ENCODE data around the gene ROCK1. TPM values are rescaled to one million over a fixed set of nuclear protein-coding genes. Genes with fewer than 3 reads are reported as not detected.
A peak's percentile ranks its signal among the peaks of the same experiment; 100 is the strongest.

ROCK1 gene
- total and polyA plus RNA-seq, 2 donors (not counting 3 experiments of a cell fraction or from before 2014, with no cell fraction given), result 5.3 to 53.0 TPM

DNA sequence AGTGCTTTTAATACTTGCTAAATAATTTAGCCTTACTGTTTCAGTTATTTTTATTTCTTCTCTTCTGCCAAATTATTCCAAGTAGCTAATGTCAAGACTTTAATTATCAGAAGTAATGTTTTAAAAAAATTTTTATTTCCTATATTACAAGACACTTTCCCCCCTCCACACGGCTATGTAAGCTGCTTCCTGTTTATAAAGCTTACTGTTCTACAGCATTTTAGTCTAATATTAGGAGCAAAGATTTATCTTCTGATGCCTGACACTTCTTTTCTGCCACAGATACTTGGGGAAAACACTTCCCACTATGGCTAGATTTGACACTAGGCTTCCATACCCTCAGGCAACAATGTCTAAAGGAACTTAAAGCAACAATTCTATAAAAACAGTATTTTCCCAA lies 62.3 kb downstream of the ROCK1 start:
- Histone ChIP-seq H4K20me1 (replicated peaks; ENCODE audit: control insufficient read depth, extremely low read depth, insufficient read depth, low read length) (no peaks in the 10 kb centered on the region), H3K4me2 (ENCODE audit: insufficient read depth, low read length) (no peak overlapping the region), H3K4me3 (replicated peaks in 1 of 3; ENCODE audit: insufficient read depth in 1 of 3, low read depth in 1 of 3, low read length in 3 of 3) (no peak overlapping the region), H3K9me3 (replicated peaks; ENCODE audit: control insufficient read depth, insufficient read depth, low read length) (no peaks in the 10 kb centered on the region), H3K79me2 (ENCODE audit: control insufficient read depth, insufficient read depth, low read length) (peaks cover 53% of the 10 kb centered on the region), H3K9me1 (replicated peaks; ENCODE audit: control insufficient read depth, extremely low read depth, insufficient read depth, low read length) (no peaks in the 10 kb centered on the region), H3K27me3 (ENCODE audit: control insufficient read depth in 2 of 2, insufficient read depth in 2 of 2, low read length in 2 of 2) (no peaks in the 10 kb centered on the region), H2AFZ (ENCODE audit: low read depth, low read length) (no peak overlapping the region), H3K36me3 (ENCODE audit: control insufficient read depth in 2 of 2, extremely low read depth in 1 of 2, insufficient read depth in 2 of 2, low read length in 2 of 2) (peaks cover 0 to 2% of the 10 kb centered on the region in 2 experiments), H3K9ac (replicated peaks; ENCODE audit: extremely low read depth, insufficient read depth, low read length) (no peak overlapping the region), H3K4me1 (ENCODE audit: control insufficient read depth, extremely low read depth, insufficient read depth, low read length) (peaks cover 9% of the 10 kb centered on the region), H3K27ac (ENCODE audit: insufficient read depth, low read depth, low read length) (no peak overlapping the region)
- CTCF ChIA-PET, result interaction anchor here (0.8 to 1.1 kb wide), 3 partner anchors 11 to 28 kb away, joined by 3 to 6 read pairs (median 5); no protein-coding TSS in a partner anchor
- dilution Hi-C loops (cut with MboI; ENCODE audit: extremely low pct_ligation_motif_present, low sequenced_read_pairs) (no loop called here), intact Hi-C loops (cut with micrococcal nuclease) (loop anchor here (2.0 to 10.0 kb wide), 2 partner anchors 61 to 65 kb away; partner anchors contain the start of gene ROCK1)
- no TSS peak for BruUV-seq (replicated peaks)
- POLR2A ChIA-PET, result no interaction called here
- FAIRE-seq, result peak; percentile 4
- TF ChIP-seq MAX (IDR thresholded peaks at IDR 0.05; ENCODE audit: insufficient read depth, insufficient read length), result no peak
- no peak for TF ChIP-seq FOS (IDR thresholded peaks at IDR 0.05; ENCODE audit: borderline replicate concordance, insufficient read depth, low read length)
- DNase-seq (ENCODE audit: low read depth, low spot score), result peak; percentile 69

- TF ChIP-seq FOS (IDR thresholded peaks at IDR 0.05; ENCODE audit: borderline replicate concordance, insufficient read depth, low read length), result no peak
- no peak for TF ChIP-seq MYC (IDR thresholded peaks at IDR 0.05; ENCODE audit: low read depth, low read length)
- no peak for TF ChIP-seq MAX (IDR thresholded peaks at IDR 0.05; ENCODE audit: insufficient read depth, insufficient read length)
- TF ChIP-seq POLR2A (IDR thresholded peaks at IDR 0.05; ENCODE audit: low read depth, low read length), result no peak
- TF ChIP-seq EZH2 (IDR thresholded peaks at IDR 0.05; ENCODE audit: borderline replicate concordance, low read depth, low read length, severe bottlenecking), result no peak
- TF ChIP-seq, protein P1, sequence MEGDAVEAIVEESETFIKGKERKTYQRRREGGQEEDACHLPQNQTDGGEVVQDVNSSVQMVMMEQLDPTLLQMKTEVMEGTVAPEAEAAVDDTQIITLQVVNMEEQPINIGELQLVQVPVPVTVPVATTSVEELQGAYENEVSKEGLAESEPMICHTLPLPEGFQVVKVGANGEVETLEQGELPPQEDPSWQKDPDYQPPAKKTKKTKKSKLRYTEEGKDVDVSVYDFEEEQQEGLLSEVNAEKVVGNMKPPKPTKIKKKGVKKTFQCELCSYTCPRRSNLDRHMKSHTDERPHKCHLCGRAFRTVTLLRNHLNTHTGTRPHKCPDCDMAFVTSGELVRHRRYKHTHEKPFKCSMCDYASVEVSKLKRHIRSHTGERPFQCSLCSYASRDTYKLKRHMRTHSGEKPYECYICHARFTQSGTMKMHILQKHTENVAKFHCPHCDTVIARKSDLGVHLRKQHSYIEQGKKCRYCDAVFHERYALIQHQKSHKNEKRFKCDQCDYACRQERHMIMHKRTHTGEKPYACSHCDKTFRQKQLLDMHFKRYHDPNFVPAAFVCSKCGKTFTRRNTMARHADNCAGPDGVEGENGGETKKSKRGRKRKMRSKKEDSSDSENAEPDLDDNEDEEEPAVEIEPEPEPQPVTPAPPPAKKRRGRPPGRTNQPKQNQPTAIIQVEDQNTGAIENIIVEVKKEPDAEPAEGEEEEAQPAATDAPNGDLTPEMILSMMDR (IDR thresholded peaks at IDR 0.05; ENCODE audit: extremely low read depth in 1 of 2, insufficient read depth in 1 of 2, low read depth in 1 of 2, low read length in 2 of 2), result no peak
- Histone ChIP-seq H3K4me1 (ENCODE audit: control insufficient read depth, extremely low read depth, insufficient read depth, low read length) (peaks cover 9% of the 10 kb centered on the region), H3K27me3 (ENCODE audit: control insufficient read depth in 2 of 2, insufficient read depth in 2 of 2, low read length in 2 of 2) (no peaks in the 10 kb centered on the region), H3K4me2 (ENCODE audit: insufficient read depth, low read length) (no peak overlapping the region), H3K36me3 (ENCODE audit: control insufficient read depth in 2 of 2, extremely low read depth in 1 of 2, insufficient read depth in 2 of 2, low read length in 2 of 2) (peaks cover 0 to 2% of the 10 kb centered on the region in 2 experiments), H3K27ac (ENCODE audit: insufficient read depth, low read depth, low read length) (no peak overlapping the region), H3K4me3 (replicated peaks in 1 of 3; ENCODE audit: insufficient read depth in 1 of 3, low read depth in 1 of 3, low read length in 3 of 3) (no peak overlapping the region), H3K9me3 (replicated peaks; ENCODE audit: control insufficient read depth, insufficient read depth, low read length) (no peaks in the 10 kb centered on the region), H3K79me2 (ENCODE audit: control insufficient read depth, insufficient read depth, low read length) (peaks cover 35% of the 10 kb centered on the region), H3K9ac (replicated peaks; ENCODE audit: extremely low read depth, insufficient read depth, low read length) (no peak overlapping the region), H4K20me1 (replicated peaks; ENCODE audit: control insufficient read depth, extremely low read depth, insufficient read depth, low read length) (no peaks in the 10 kb centered on the region), H2AFZ (ENCODE audit: low read depth, low read length) (no peak overlapping the region), H3K9me1 (replicated peaks; ENCODE audit: control insufficient read depth, extremely low read depth, insufficient read depth, low read length) (no peaks in the 10 kb centered on the region)
- dilution Hi-C loops (cut with MboI; ENCODE audit: extremely low pct_ligation_motif_present, low sequenced_read_pairs) (no loop called here), intact Hi-C loops (cut with micrococcal nuclease) (loop anchor here (10.0 kb wide), 1 partner anchor 62 kb away; no protein-coding TSS in a partner anchor)
- DNase-seq (ENCODE audit: low read depth, low spot score) (no peak), FAIRE-seq (no peak)
- ChIA-PET CTCF (no interaction called here), POLR2A (no interaction called here)
- no TSS peak for BruUV-seq (replicated peaks)
Observed at GRCh38 chr18:21047126-21047525, 64.5 kb downstream of the ROCK1 start.
